B cell (primary cell): ENCODE results near the gene TEX51. TPM values are rescaled to one million over a fixed set of nuclear protein-coding genes. Genes with fewer than 3 reads are reported as not detected.

Experiments used
- ATAC-seq: fragments of 200-7000 bp; cut with Tn5 transposase; one replicate; pipeline ENCODE4 v1.10.0; 2021; ENCODE audit warnings: low read depth, mild to moderate bottlenecking, moderate number of reproducible peaks, moderate library complexity
- CTCF ChIA-PET: fragments of 350-600 bp; sonication (Branson Sonifier 250); formaldehyde crosslinking; loops from one replicate; lab custom pipeline; 2021; ENCODE audit warnings: antibody characterized with exemption, inconsistent platforms; lab: Charles Lee
- POLR2A ChIA-PET: fragments of 350-600 bp; sonication (Branson Sonifier 250); formaldehyde crosslinking; loops from one replicate; lab custom pipeline; 2021; ENCODE audit warnings: antibody characterized with exemption; lab: Charles Lee
- DNase-seq: peaks from one replicate; pipeline ENCODE4 v3.0.0; 2013
- H2AFZ ChIP-seq: 2 replicates; pipeline ENCODE4 v1.6.1; 2012; ENCODE audit warnings: mild to moderate bottlenecking, low read depth, low read length; ENCODE audit not compliant: insufficient read depth, poor library complexity, severe bottlenecking
- H3K27ac ChIP-seq, 2 donors: 1 replicate in 1 of 2; 2 replicates in 1 of 2; pipeline ENCODE4 v1.5.1; 2012 to 2013; ENCODE audit warnings: low read length in 2 of 2, mild to moderate bottlenecking in 2 of 2, moderate library complexity in 1 of 2
- H3K27me3 ChIP-seq, 4 experiments: fragments of 200-600 bp in 1 of 4; sonication (generic) in 1 of 4; replicated peaks in 1 of 4; 1 replicate in 2 of 4; 2 replicates in 2 of 4; pipeline versions ENCODE4 v1.6.1 to v1.7.0; 2013 to 2016; ENCODE audit warnings: low read length in 3 of 4, mild to moderate bottlenecking in 2 of 4, mixed read lengths in 1 of 4, moderate library complexity in 1 of 4; ENCODE audit not compliant: insufficient read depth in 4 of 4, control insufficient read depth in 3 of 4; ENCODE audit errors: control extremely low read depth in 1 of 4
- H3K36me3 ChIP-seq, 2 experiments: replicated peaks in 1 of 2; 1 replicate in 1 of 2; 2 replicates in 1 of 2; pipeline versions ENCODE4 v1.6.1 to v1.7.1; 2013; ENCODE audit warnings: low read length in 1 of 2; ENCODE audit not compliant: insufficient read depth in 2 of 2, control insufficient read depth in 1 of 2; ENCODE audit errors: control extremely low read depth in 1 of 2, extremely low read depth in 1 of 2
- H3K4me1 ChIP-seq, 2 donors: fragments of 200-600 bp in 1 of 2; sonication (generic) in 1 of 2; 1 replicate in 1 of 2; 2 replicates in 1 of 2; pipeline versions ENCODE4 v1.5.1 to v1.6.1; 2013 to 2017; ENCODE audit warnings: low read length in 2 of 2; ENCODE audit not compliant: control insufficient read depth in 2 of 2, insufficient read depth in 2 of 2
- H3K4me2 ChIP-seq: replicated peaks from 2 replicates; pipeline ENCODE3; 2012; ENCODE audit warnings: mild to moderate bottlenecking, low read depth, low read length; ENCODE audit not compliant: poor library complexity, severe bottlenecking
- H3K4me3 ChIP-seq, 5 experiments: fragments of 200-600 bp in 1 of 5; sonication (generic) in 1 of 5; 1 replicate in 3 of 5; 2 replicates in 2 of 5; pipeline versions ENCODE4 v1.5.1 to v1.7.0; 2011 to 2016; ENCODE audit warnings: low read length in 4 of 5, mild to moderate bottlenecking in 4 of 5, low read depth in 2 of 5, control low read depth in 1 of 5, moderate library complexity in 1 of 5; ENCODE audit not compliant: insufficient read depth in 1 of 5; ENCODE audit errors: control extremely low read depth in 1 of 5, extremely low read depth in 1 of 5
- H3K79me2 ChIP-seq: fragments of 200-600 bp; sonication (generic); one replicate; pipeline ENCODE4 v1.6.0; 2016; ENCODE audit warnings: low read length; ENCODE audit not compliant: control insufficient read depth, insufficient read depth
- H3K9ac ChIP-seq: fragments of 200-600 bp; sonication (generic); 2 replicates; pipeline ENCODE4 v1.6.1; 2017; ENCODE audit warnings: mild to moderate bottlenecking, low read length, moderate library complexity
- H3K9me3 ChIP-seq, 3 donors: one replicate each; pipeline versions ENCODE4 v1.6.1 to v1.7.1; 2013; ENCODE audit warnings: low read length in 2 of 3; ENCODE audit not compliant: control insufficient read depth in 2 of 3, insufficient read depth in 1 of 3; ENCODE audit errors: control extremely low read depth in 1 of 3
- H4K20me1 ChIP-seq: 2 replicates; pipeline ENCODE4 v1.6.0; 2012; ENCODE audit warnings: mild to moderate bottlenecking, low read length; ENCODE audit not compliant: insufficient read depth, control insufficient read depth, poor library complexity, severe bottlenecking
- H3K27ac Mint-ChIP-seq: one replicate; pipeline ENCODE4 v1.8.0; 2021; ENCODE audit warnings: mixed read lengths
- H3K27me3 Mint-ChIP-seq: one replicate; pipeline ENCODE4 v1.8.0; 2021; ENCODE audit warnings: mixed read lengths
- H3K4me1 Mint-ChIP-seq: one replicate; pipeline ENCODE4 v1.8.0; 2021; ENCODE audit warnings: mixed read lengths
- H3K4me3 Mint-ChIP-seq: one replicate; pipeline ENCODE4 v1.8.0; 2021; ENCODE audit warnings: mixed read lengths
- H3K9me3 Mint-ChIP-seq: one replicate; pipeline ENCODE4 v1.8.0; 2022; ENCODE audit warnings: mixed read lengths; ENCODE audit not compliant: insufficient read depth
- CTCF ChIP-seq: fragments of 200-600 bp; IDR thresholded peaks from one replicate; pipeline ENCODE4 v1.8.0; 2022; ENCODE audit warnings: antibody characterized with exemption, mild to moderate bottlenecking
- EZH2 ChIP-seq: IDR thresholded peaks from 2 replicates; pipeline ENCODE4 v1.6.1; 2012; ENCODE audit warnings: borderline replicate concordance, low read depth, mild to moderate bottlenecking, moderate library complexity, low read length; ENCODE audit not compliant: insufficient read depth, poor library complexity, severe bottlenecking
- WGBS: methylation state at CpG from one replicate; pipeline ENCODE4 v1.1.5; 2013; ENCODE audit warnings: missing lambda C conversion rate; ENCODE audit not compliant: insufficient coverage; 5-methylcytosine and 5-hydroxymethylcytosine counted together
- intact Hi-C: fragments of 100-400 bp; cut with micrococcal nuclease; formaldehyde crosslinking; loops from one replicate; pipeline ENCODE4 v1.10.0; 2022
- polyA plus RNA-seq: library from polyadenylated mRNA; depleted of rRNA; stranded (reverse); fragments of >200 nt; gene quantifications from 2 replicates; pipeline ENCODE4 v1.2.3, GENCODE V29; 2012
- total RNA-seq, 2 donors: library from RNA; stranded (reverse); fragments of 120-200 nt in 1 of 2; gene quantifications; 1 replicate in 1 of 2; 2 replicates in 1 of 2; pipeline versions ENCODE4 v1.2.3 to v1.2.4, GENCODE V29; 2013 to 2022

The TEX51 gene
- total and polyA plus RNA-seq, 2 donors (not counting 1 experiment from before 2014, with no cell fraction given), result not detected

- intact Hi-C loops, result no loop called here
- Histone ChIP-seq H2AFZ (no peak overlapping the region), H3K79me2 (no peaks in the 10 kb centered on the region), H3K4me3 (no peak overlapping the region), H3K9ac (no peak overlapping the region), H3K9me3 (peaks cover 0 to 1% (median 0%) of the 10 kb centered on the region in 3 donors), H4K20me1 (no peaks in the 10 kb centered on the region), H3K27me3 (no peaks in the 10 kb centered on the region), H3K36me3 (no peaks in the 10 kb centered on the region), H3K4me2 (no peak overlapping the region), H3K4me1 (no peaks in the 10 kb centered on the region), H3K27ac (no peak overlapping the region)
- ChIA-PET CTCF (no interaction called here), POLR2A (no interaction called here)
- TF ChIP-seq CTCF (no peak), EZH2 (no peak)
- peaks cover 2% of the 10 kb centered on the region for H3K9me3 Mint-ChIP-seq
- no peaks in the 10 kb centered on the region for H3K4me1 Mint-ChIP-seq
- DNase-seq, result no peak
- WGBS, result 89% methylated on average over 2 of the region's 4 CpGs
- peaks cover 6% of the 10 kb centered on the region for H3K27me3 Mint-ChIP-seq
- no peak overlapping the region for H3K4me3 Mint-ChIP-seq
- H3K27ac Mint-ChIP-seq, result no peak overlapping the region
- no peak for ATAC-seq
Measured at GRCh38 chr2:126915903-126916302, 17.2 kb downstream of the TEX51 start.

GRCh38 chr2:126916744-126917143 is 18.1 kb downstream of the TEX51 start:
- CTCF ChIA-PET, result no interaction called here
- POLR2A ChIA-PET, result no interaction called here
- Histone ChIP-seq H4K20me1 (no peaks in the 10 kb centered on the region), H3K4me1 (no peaks in the 10 kb centered on the region), H3K4me2 (no peak overlapping the region), H3K36me3 (no peaks in the 10 kb centered on the region), H3K27me3 (no peaks in the 10 kb centered on the region), H3K27ac (no peak overlapping the region), H3K79me2 (no peaks in the 10 kb centered on the region), H3K9ac (no peak overlapping the region), H3K9me3 (peaks cover 0 to 1% (median 0%) of the 10 kb centered on the region in 3 donors), H2AFZ (no peak overlapping the region), H3K4me3 (no peak overlapping the region)
- Mint-ChIP-seq H3K27me3 (peaks cover 6% of the 10 kb centered on the region), H3K4me3 (no peak overlapping the region), H3K27ac (no peak overlapping the region), H3K9me3 (peaks cover 2% of the 10 kb centered on the region), H3K4me1 (no peaks in the 10 kb centered on the region)
- ATAC-seq (no peak), DNase-seq (no peak)
- WGBS, result 95% methylated on average over 3 of the region's 4 CpGs
- intact Hi-C loops, result no loop called here
- no peak for TF ChIP-seq EZH2
- TF ChIP-seq CTCF, result no peak
